Right lobe of liver (tissue), 6 donors: ENCODE measurements around the gene PPP2R3C. TPM values are rescaled to one million over a fixed set of nuclear protein-coding genes. Genes with fewer than 3 reads are reported as not detected.

Experiments used
- ATAC-seq, 4 donors: fragments of 200-7000 bp; cut with Tn5 transposase; one replicate each; pipeline ENCODE4 v1.9.1; 2020; ENCODE audit warnings: mild to moderate bottlenecking in 4 of 4, moderate library complexity in 4 of 4
- DNase-seq, 3 donors: peaks; one replicate each; pipeline ENCODE4 v3.0.0-alpha.2; 2020
- H3K27ac ChIP-seq, 3 donors: fragments of 200-600 bp; one replicate each; pipeline ENCODE4 v1.8.0; 2022
- H3K27me3 ChIP-seq, 2 donors: fragments of 200-600 bp; one replicate each; pipeline ENCODE4 v1.8.0; 2022
- H3K36me3 ChIP-seq, 4 donors: fragments of 200-600 bp; sonication (generic) in 1 of 4; one replicate each; pipeline versions ENCODE4 v1.5.1 to v1.8.0; 2017 to 2022; ENCODE audit warnings: control low read depth in 1 of 4
- H3K4me1 ChIP-seq, 4 donors: fragments of 200-600 bp; sonication (generic) in 1 of 4; one replicate each; pipeline versions ENCODE4 v1.5.1 to v1.8.0; 2017 to 2022; ENCODE audit warnings: control low read depth in 1 of 4
- H3K4me3 ChIP-seq, 3 donors: fragments of 200-600 bp; one replicate each; pipeline ENCODE4 v1.8.0; 2022
- H3K9me3 ChIP-seq, 4 donors: fragments of 200-600 bp; sonication (generic) in 1 of 4; one replicate each; pipeline versions ENCODE4 v1.5.1 to v1.8.0; 2017 to 2022; ENCODE audit warnings: control low read depth in 1 of 4
- POLR2A ChIP-seq: fragments of 450-650 bp; IDR thresholded peaks from one replicate; pipeline ENCODE4 v1.6.1; 2017; ENCODE audit warnings: antibody characterized with exemption, mild to moderate bottlenecking
- WGBS: methylation state at CpG from one replicate; pipeline ENCODE4 v1.1.6; 2018; ENCODE audit warnings: low coverage, low lambda C conversion rate; ENCODE audit not compliant: insufficient coverage; ENCODE audit errors: missing lambda C conversion rate; 5-methylcytosine and 5-hydroxymethylcytosine counted together
- intact Hi-C, 2 donors: fragments of 100-400 bp; cut with DNase I; formaldehyde crosslinking; loops; one replicate each; pipeline versions ENCODE4 v1.11.2 to v1.14.1; 2022
- total RNA-seq, 6 experiments: library from RNA; depleted of rRNA in 2 of 6; stranded (reverse); fragments of >200 nt in 2 of 6; fragmentation: NEBNext Ultra II Directional in 3 of 6; extraction: Animal tissue kit (Norgen Biotek cat#: 25700) in 3 of 6; gene quantifications; one replicate each; pipeline versions ENCODE4 v1.1.0 to v1.2.4, GENCODE V29; 2016 to 2023
- TF ChIP-seq, protein P1 (sequence below), 4 donors: fragments of 200-600 bp in 3 of 4; fragments of 450-650 bp in 1 of 4; IDR thresholded peaks; one replicate each; pipeline versions ENCODE4 v1.5.1 to v1.8.0; 2016 to 2022; ENCODE audit warnings: antibody characterized with exemption in 4 of 4, mild to moderate bottlenecking in 2 of 4
- donor health status: DM: no; HTN: yes; CAD: no.
- donor health status: DM: no; HTN: no; CAD: no.
- donor health status: DM: no; HTN: no; CAD: no.
- donor health status: DM: no; HTN: yes; CAD: no.
- donor health status: DM: no; HTN: yes; CAD: no.

Gene PPP2R3C
- total RNA-seq, 6 experiments from 2014 or later, result 6.8 to 15.6 (median 9.4) TPM

DNA sequence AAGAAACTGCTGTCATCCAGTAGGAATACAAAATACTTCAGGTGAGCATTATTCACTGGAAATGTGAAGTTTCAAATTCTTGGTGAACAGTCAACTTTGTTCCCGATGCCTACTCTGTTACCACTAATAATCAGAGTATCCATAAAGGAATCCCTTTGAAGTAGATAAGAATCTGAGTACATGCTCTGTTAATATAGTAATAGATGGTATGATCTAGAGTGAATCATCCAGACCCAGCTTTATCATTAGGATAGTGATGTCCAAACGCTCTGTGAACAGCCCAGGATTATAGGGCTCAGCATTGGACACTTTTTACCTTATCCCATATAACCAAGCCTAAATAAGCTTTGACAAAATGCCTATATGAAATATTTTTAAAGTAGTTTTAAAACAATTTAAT is 33.3 kb downstream of the PPP2R3C start:
- TF ChIP-seq, protein P1, sequence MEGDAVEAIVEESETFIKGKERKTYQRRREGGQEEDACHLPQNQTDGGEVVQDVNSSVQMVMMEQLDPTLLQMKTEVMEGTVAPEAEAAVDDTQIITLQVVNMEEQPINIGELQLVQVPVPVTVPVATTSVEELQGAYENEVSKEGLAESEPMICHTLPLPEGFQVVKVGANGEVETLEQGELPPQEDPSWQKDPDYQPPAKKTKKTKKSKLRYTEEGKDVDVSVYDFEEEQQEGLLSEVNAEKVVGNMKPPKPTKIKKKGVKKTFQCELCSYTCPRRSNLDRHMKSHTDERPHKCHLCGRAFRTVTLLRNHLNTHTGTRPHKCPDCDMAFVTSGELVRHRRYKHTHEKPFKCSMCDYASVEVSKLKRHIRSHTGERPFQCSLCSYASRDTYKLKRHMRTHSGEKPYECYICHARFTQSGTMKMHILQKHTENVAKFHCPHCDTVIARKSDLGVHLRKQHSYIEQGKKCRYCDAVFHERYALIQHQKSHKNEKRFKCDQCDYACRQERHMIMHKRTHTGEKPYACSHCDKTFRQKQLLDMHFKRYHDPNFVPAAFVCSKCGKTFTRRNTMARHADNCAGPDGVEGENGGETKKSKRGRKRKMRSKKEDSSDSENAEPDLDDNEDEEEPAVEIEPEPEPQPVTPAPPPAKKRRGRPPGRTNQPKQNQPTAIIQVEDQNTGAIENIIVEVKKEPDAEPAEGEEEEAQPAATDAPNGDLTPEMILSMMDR (IDR thresholded peaks at IDR 0.05), result no peak
- no peak for TF ChIP-seq POLR2A
- 100% methylated on average over 2 of the region's 2 CpGs for WGBS
- DNase-seq (no peak), ATAC-seq (no peak)
- intact Hi-C loops, result no loop called here
- Histone ChIP-seq H3K27ac (no peak overlapping the region), H3K9me3 (no peaks in the 10 kb centered on the region), H3K27me3 (no peaks in the 10 kb centered on the region), H3K4me1 (no peaks in the 10 kb centered on the region), H3K36me3 (peaks cover 0 to 33% (median 9%) of the 10 kb centered on the region in 4 donors), H3K4me3 (no peak overlapping the region)

DNA sequence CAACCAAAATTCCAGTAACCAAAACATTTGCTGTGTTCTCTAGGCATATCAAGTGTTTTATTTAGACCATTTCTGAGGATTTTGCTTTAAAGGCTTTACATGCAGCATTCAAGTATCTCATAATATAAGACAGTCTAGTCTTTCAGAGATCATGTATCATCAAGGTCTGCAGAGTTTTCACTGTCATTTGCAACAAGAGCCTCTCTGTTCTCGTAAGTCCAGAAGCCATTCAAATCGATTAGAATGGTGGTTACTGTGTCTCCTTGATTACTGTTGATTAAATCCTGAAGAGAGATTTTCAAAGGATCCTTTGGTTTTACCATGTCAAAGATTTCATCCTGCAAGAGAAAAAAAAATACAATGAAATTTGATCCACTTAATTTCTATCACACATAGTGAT is 36.3 kb downstream of the PPP2R3C start:
- WGBS, result 77% methylated on average over 2 of the region's 2 CpGs
- no peaks in the 10 kb centered on the region for H3K4me1 ChIP-seq
- intact Hi-C loops, result no loop called here
- TF ChIP-seq, protein P1 (IDR thresholded peaks at IDR 0.05), result no peak
- no peak for DNase-seq
- ATAC-seq, result no peak
- H3K36me3 ChIP-seq, result peaks cover 0 to 57% (median 18%) of the 10 kb centered on the region in 4 donors
- no peaks in the 10 kb centered on the region for H3K9me3 ChIP-seq
- H3K27me3 ChIP-seq, result no peaks in the 10 kb centered on the region
- no peak overlapping the region for H3K4me3 ChIP-seq
- H3K27ac ChIP-seq, result no peak overlapping the region

DNA sequence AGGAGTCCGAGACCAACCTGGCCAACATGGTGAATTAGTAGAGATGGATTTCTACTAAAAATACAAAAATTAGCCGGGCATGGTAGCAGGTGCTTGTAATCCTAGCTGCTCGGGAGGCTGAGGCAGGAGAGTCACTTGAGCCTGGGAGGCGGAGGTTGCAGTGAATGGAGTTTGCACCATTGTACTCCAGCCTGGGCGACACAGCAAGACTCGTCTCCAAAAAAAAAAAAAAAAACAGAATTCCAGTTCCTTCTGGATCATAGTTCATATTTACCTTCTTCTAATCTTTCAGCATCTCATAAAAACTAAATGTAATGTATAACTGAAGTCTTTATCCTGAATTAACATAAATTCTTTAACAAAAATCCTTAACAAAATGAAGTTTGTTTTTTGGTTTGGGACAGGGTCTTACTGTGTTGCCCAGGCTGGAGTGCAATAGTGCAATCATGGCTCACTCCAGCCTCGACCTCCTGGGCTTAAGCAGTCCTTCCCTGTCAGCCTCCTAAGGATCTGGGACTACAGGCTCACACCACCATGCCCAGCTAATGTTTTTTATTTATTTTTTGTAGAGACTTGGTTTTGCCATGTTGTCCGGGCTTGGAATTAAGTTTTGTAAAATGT is 38.1 kb downstream of the PPP2R3C start:
- Histone ChIP-seq H3K4me1 (peaks cover 0 to 16% (median under 1%) of the 10 kb centered on the region in 4 donors), H3K4me3 (no peak overlapping the region), H3K27me3 (no peaks in the 10 kb centered on the region), H3K27ac (no peak overlapping the region), H3K9me3 (no peaks in the 10 kb centered on the region), H3K36me3 (peaks cover 0 to 52% (median 20%) of the 10 kb centered on the region in 4 donors)
- DNase-seq (no peak), ATAC-seq (no peak)
- WGBS, result 92% methylated on average over 8 of the region's 8 CpGs
- intact Hi-C loops, result no loop called here
- no peak for TF ChIP-seq POLR2A
- TF ChIP-seq, protein P1 (IDR thresholded peaks at IDR 0.05), result no peak

DNA sequence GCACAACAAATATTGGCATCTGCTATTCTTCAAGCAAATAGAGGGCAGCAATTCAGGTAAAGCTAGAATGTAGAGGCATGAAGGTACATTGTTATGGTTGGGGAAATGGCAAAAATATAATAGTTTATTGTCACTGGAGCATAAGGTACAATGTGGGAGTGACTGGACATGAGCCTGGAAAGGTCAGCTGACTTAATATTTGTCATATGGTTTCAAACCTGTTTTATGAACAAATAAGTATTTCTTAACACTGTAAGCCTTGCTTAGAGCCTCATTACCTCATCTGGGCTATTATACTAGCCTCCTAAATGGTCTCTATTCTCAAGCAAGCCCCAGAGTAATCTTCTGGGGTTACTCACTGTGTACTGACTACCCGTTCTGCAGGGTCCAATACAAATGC is 42.0 kb downstream of the PPP2R3C start:
- ATAC-seq (peak; percentile 9 to 63 (median 42)), DNase-seq (no peak)
- Histone ChIP-seq H3K4me1 (peaks cover 0 to 31% (median 5%) of the 10 kb centered on the region in 4 donors), H3K27me3 (no peaks in the 10 kb centered on the region), H3K4me3 (no peak overlapping the region), H3K27ac (peak overlapping the region in 1 of 3 donors; percentile 0), H3K36me3 (peaks cover 0 to 35% (median 15%) of the 10 kb centered on the region in 4 donors), H3K9me3 (no peaks in the 10 kb centered on the region)
- WGBS, result 50% methylated on average over 1 of the region's 1 CpG
- no peak for TF ChIP-seq POLR2A
- TF ChIP-seq, protein P1 (IDR thresholded peaks at IDR 0.05), result no peak
- intact Hi-C loops, result no loop called here
